ENCODE data around the gene CAMK2B. TPM values are rescaled to one million over a fixed set of nuclear protein-coding genes. Genes with fewer than 3 reads are reported as not detected.

CAMK2B gene
- polyA plus RNA-seq, 1 donor (not counting 4 experiments of a cell fraction or from before 2014, with no cell fraction given), result 0.25 TPM

DNA sequence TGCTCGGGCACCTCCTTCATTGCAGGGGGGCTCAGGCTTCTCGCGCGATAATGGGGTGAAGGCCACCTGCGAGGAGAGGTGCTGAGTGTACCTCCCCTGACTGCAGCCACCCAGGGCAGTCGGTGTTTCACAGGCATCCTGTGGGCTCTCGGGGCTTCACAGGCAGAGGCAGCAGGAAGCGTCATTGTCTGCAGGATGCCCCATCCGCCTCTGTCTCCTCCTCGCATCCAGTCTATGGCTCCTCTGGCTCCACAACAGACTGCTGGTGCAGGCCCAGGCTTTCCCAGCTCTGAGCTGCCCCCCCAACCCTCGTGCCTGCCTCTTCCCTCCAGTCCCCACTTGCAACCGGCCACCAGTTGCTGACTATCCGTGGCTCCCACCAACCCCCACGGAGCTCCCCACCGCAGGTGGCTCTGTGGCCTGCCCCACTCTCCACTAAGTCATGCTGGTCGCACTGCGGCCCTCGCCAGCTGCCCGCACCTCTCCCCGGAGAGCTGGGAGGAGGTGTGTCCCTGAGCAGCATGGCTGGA is 36.5 kb downstream of the CAMK2B start:
- dilution Hi-C loops (cut with MboI; ENCODE audit: extremely low pct_ligation_motif_present, low sequenced_read_pairs), result no loop called here
- Histone ChIP-seq H3K4me3 (ENCODE audit: control insufficient read depth in 2 of 3, extremely low read depth in 1 of 3, insufficient read depth in 2 of 3, low read depth in 1 of 3, low read length in 3 of 3) (no peak overlapping the region), H3K27ac (ENCODE audit: control insufficient read depth, insufficient read depth, low read length) (no peak overlapping the region), H3K9ac (ENCODE audit: control insufficient read depth, extremely low read depth, insufficient read depth, low read length) (no peak overlapping the region), H3K9me1 (ENCODE audit: control insufficient read depth, extremely low read depth, insufficient read depth, low read length) (no peaks in the 10 kb centered on the region), H3K4me2 (ENCODE audit: control insufficient read depth, extremely low read depth, insufficient read depth, low read depth, low read length) (no peak overlapping the region), H3K4me1 (ENCODE audit: control insufficient read depth, extremely low read depth, insufficient read depth, low read length) (no peaks in the 10 kb centered on the region), H3K79me2 (ENCODE audit: control insufficient read depth, insufficient read depth, low read length) (no peaks in the 10 kb centered on the region), H3K9me3 (ENCODE audit: control insufficient read depth, low read depth, low read length) (no peaks in the 10 kb centered on the region), H2AFZ (ENCODE audit: control insufficient read depth, low read length) (no peak overlapping the region), H3K36me3 (ENCODE audit: control insufficient read depth in 2 of 2, extremely low read depth in 1 of 2, insufficient read depth in 2 of 2, low read length in 2 of 2) (no peaks in the 10 kb centered on the region), H3K27me3 (ENCODE audit: control insufficient read depth, extremely low read depth, insufficient read depth, low read length) (peaks cover 8% of the 10 kb centered on the region), H4K20me1 (ENCODE audit: control insufficient read depth, extremely low read depth, insufficient read depth, low read length) (no peaks in the 10 kb centered on the region)
- TF ChIP-seq CTCF (optimal IDR thresholded peaks at IDR 0.05 in 1 of 3, IDR thresholded peaks at IDR 0.05 in 1 of 3, conservative IDR thresholded peaks at IDR 0.05 in 1 of 3; ENCODE audit: extremely low read depth in 1 of 3, insufficient read depth in 2 of 3, low read length in 3 of 3), result no peak
- TF ChIP-seq EZH2 (IDR thresholded peaks at IDR 0.05; ENCODE audit: low read length), result no peak
- DNase-seq (ENCODE audit: low read depth, low spot score) (no peak), FAIRE-seq (no peak)

GRCh38 chr7:44288381-44288685 is 37.1 kb downstream of the CAMK2B start:
- Histone ChIP-seq H4K20me1 (ENCODE audit: control insufficient read depth, extremely low read depth, insufficient read depth, low read length) (no peaks in the 10 kb centered on the region), H3K9me1 (ENCODE audit: control insufficient read depth, extremely low read depth, insufficient read depth, low read length) (no peaks in the 10 kb centered on the region), H3K4me2 (ENCODE audit: control insufficient read depth, extremely low read depth, insufficient read depth, low read depth, low read length) (no peak overlapping the region), H3K27me3 (ENCODE audit: control insufficient read depth, extremely low read depth, insufficient read depth, low read length) (peaks cover 7% of the 10 kb centered on the region), H3K79me2 (ENCODE audit: control insufficient read depth, insufficient read depth, low read length) (no peaks in the 10 kb centered on the region), H3K36me3 (ENCODE audit: control insufficient read depth in 2 of 2, extremely low read depth in 1 of 2, insufficient read depth in 2 of 2, low read length in 2 of 2) (no peaks in the 10 kb centered on the region), H3K9ac (ENCODE audit: control insufficient read depth, extremely low read depth, insufficient read depth, low read length) (no peak overlapping the region), H3K27ac (ENCODE audit: control insufficient read depth, insufficient read depth, low read length) (no peak overlapping the region), H3K9me3 (ENCODE audit: control insufficient read depth, low read depth, low read length) (no peaks in the 10 kb centered on the region), H3K4me1 (ENCODE audit: control insufficient read depth, extremely low read depth, insufficient read depth, low read length) (no peaks in the 10 kb centered on the region), H3K4me3 (ENCODE audit: control insufficient read depth in 2 of 3, extremely low read depth in 1 of 3, insufficient read depth in 2 of 3, low read depth in 1 of 3, low read length in 3 of 3) (no peak overlapping the region), H2AFZ (ENCODE audit: control insufficient read depth, low read length) (no peak overlapping the region)
- dilution Hi-C loops (cut with MboI; ENCODE audit: extremely low pct_ligation_motif_present, low sequenced_read_pairs), result no loop called here
- TF ChIP-seq CTCF (optimal IDR thresholded peaks at IDR 0.05 in 1 of 3, IDR thresholded peaks at IDR 0.05 in 1 of 3, conservative IDR thresholded peaks at IDR 0.05 in 1 of 3; ENCODE audit: extremely low read depth in 1 of 3, insufficient read depth in 2 of 3, low read length in 3 of 3) (no peak), EZH2 (IDR thresholded peaks at IDR 0.05; ENCODE audit: low read length) (no peak)
- DNase-seq (ENCODE audit: low read depth, low spot score), result no peak
- FAIRE-seq, result no peak
